Mammary epithelial cell (primary cell): ENCODE results near the gene SMARCB1.
A peak's percentile ranks its signal among the peaks of the same experiment; 100 is the strongest.

Source experiments
- EZH2 ChIP-seq: IDR thresholded peaks from 2 replicates; pipeline ENCODE4 v1.6.1; 2012; ENCODE audit warnings: low read length, inconsistent platforms, borderline replicate concordance
- TF ChIP-seq, protein P1 (sequence below), 2 donors: IDR thresholded peaks in 1 of 2; conservative IDR thresholded peaks in 1 of 2; 2 replicates each; pipeline ENCODE4 v1.5.1; 2011 to 2012; ENCODE audit warnings: inconsistent platforms in 2 of 2, low read length in 2 of 2, mild to moderate bottlenecking in 2 of 2, control low read depth in 1 of 2, low read depth in 1 of 2; ENCODE audit not compliant: insufficient read depth in 1 of 2; ENCODE audit errors: extremely low read depth in 1 of 2

DNA sequence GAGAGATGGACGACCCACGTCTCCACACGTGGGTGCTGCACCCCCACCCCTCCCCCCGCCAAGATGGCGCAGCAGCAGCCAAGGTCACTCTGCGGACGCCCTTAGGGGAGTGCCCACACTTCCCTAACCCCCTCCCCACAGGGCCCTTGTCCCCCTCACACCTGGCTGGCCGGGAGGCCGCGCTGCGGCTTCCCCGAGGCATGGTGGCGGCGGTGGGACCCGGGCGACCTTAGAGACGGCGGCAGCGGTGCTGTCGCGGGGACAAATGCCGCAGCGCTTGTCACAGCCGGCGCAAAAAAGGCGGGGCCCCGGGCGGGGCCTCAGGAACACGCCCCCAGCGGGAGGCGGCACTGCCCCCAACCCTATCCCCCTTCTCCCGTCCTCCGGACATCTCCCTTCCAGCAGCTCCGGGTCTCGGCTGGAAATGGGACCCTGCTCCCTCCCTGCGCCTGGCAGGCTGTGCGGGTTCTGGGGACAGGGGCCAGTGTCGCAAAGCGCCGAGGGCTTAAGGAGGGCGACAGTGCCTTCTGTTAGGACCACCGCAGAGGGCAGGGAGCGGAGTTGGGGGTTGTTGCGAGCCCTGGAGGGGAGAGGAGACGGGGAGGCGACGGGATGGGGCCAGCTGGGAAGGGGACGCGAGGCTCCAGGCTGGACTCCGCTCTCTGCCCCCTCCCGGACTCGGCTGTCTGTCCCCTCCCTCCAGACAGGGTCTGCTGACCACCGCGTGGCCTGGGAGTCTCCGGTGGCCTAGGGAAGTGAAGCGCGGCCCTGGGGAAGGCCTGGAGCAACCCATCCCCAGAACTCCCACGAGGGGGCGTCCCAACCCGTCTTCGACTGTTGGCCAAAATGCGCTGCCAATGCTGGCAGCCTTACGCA lies 18.9 kb upstream of the SMARCB1 start, which contains the start of gene CHCHD10:
- TF ChIP-seq, protein P1, sequence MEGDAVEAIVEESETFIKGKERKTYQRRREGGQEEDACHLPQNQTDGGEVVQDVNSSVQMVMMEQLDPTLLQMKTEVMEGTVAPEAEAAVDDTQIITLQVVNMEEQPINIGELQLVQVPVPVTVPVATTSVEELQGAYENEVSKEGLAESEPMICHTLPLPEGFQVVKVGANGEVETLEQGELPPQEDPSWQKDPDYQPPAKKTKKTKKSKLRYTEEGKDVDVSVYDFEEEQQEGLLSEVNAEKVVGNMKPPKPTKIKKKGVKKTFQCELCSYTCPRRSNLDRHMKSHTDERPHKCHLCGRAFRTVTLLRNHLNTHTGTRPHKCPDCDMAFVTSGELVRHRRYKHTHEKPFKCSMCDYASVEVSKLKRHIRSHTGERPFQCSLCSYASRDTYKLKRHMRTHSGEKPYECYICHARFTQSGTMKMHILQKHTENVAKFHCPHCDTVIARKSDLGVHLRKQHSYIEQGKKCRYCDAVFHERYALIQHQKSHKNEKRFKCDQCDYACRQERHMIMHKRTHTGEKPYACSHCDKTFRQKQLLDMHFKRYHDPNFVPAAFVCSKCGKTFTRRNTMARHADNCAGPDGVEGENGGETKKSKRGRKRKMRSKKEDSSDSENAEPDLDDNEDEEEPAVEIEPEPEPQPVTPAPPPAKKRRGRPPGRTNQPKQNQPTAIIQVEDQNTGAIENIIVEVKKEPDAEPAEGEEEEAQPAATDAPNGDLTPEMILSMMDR (conservative IDR thresholded peaks at IDR 0.05 in 1 of 2, IDR thresholded peaks at IDR 0.05 in 1 of 2; ENCODE audit: extremely low read depth in 1 of 2, insufficient read depth in 1 of 2, low read depth in 1 of 2, low read length in 2 of 2), result peak; percentile 56 to 84
- TF ChIP-seq EZH2, result no peak
